Skeletal muscle satellite cell (primary cell): Measurements from ENCODE around the gene HTRA3.
A peak's percentile ranks its signal among the peaks of the same experiment; 100 is the strongest.

Source experiments
- H3K27me3 ChIP-seq: 2 replicates; pipeline ENCODE4 v1.7.0; 2013; ENCODE audit warnings: low read length; ENCODE audit not compliant: control insufficient read depth, insufficient read depth
- H3K36me3 ChIP-seq: 2 replicates; pipeline ENCODE4 v1.7.0; 2013; ENCODE audit warnings: mild to moderate bottlenecking, control low read depth, low read length; ENCODE audit not compliant: insufficient read depth
- H3K4me1 ChIP-seq: 2 replicates; pipeline ENCODE4 v1.7.0; 2013; ENCODE audit warnings: low read length; ENCODE audit not compliant: control insufficient read depth, insufficient read depth
- H3K4me2 ChIP-seq: 2 replicates; pipeline ENCODE4 v1.7.0; 2013; ENCODE audit warnings: mild to moderate bottlenecking, low read length
- H3K4me3 ChIP-seq: 2 replicates; pipeline ENCODE4 v1.7.0; 2013; ENCODE audit warnings: low read length
- H3K9ac ChIP-seq: 2 replicates; pipeline ENCODE4 v1.7.0; 2013; ENCODE audit warnings: mild to moderate bottlenecking, low read depth, low read length, moderate library complexity
- H3K9me3 ChIP-seq: replicated peaks from 2 replicates; pipeline ENCODE4 v1.7.0; 2013; ENCODE audit warnings: mild to moderate bottlenecking, control low read depth, low read length

HTRA3 gene

DNA sequence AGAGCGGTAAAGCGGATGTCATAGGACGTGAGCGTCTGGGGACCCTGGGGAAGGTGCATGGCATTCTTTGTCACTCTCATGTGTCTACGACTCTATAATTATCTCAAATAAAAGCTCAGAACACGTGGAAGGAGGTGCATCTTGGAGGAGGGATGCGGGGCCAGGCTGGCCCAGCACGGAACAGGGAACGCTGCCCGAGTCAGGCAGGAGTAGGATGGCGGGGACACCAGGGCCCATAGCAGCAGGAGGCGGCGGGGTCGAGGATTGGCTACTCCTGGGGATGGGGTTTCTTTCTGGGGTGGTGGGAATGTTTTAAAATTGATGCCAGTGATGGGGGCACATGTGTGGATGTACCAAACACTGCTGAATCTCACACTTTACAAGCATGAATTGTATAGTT, 5.4 kb upstream of the HTRA3 start:
- Histone ChIP-seq H3K4me2 (no peak overlapping the region), H3K36me3 (no peaks in the 10 kb centered on the region), H3K9ac (no peak overlapping the region), H3K9me3 (no peaks in the 10 kb centered on the region), H3K4me3 (no peak overlapping the region), H3K27me3 (peaks cover 4% of the 10 kb centered on the region), H3K4me1 (peaks cover 10% of the 10 kb centered on the region)

DNA sequence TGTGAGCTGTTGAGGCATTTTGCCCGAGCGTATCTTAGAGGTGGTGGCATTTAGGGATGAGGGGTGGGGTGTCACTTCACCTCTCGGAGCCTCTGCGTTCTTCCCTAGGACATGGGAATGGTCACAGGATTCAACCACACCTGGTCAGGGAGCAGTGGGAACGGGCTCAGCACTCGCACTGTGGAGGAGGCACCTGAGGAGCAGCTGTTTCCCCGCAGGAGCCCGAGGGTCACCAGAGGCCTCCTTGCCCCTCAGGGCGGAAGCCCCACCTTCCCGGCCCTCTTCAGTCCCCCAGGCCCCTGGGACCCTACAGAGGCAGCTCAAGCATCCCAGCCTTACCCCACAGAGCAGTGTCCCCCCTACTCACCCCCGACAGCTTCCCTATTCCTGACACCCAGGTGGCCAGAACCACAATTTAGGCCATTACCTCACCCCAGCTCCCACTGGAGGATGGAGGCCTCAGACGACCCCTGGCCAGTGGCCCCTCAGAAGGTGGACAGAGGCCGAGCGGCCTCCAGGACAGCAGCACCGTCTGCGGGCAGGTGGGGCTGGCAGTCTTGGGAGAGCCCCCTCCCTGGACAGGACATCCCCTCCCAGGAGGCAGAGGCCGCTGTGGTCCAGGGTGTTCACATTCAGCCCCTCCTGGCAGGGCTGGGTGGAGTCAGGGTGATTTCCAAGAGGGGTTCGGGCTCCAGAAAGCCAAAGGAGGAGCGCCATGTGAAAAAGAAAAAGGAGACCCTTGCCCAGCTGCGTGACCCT, 4.2 kb upstream of the HTRA3 start:
- peaks cover 11% of the 10 kb centered on the region for H3K27me3 ChIP-seq
- H3K36me3 ChIP-seq = no peaks in the 10 kb centered on the region
- H3K9ac ChIP-seq = no peak overlapping the region
- H3K4me2 ChIP-seq = no peak overlapping the region
- H3K4me3 ChIP-seq = no peak overlapping the region
- H3K9me3 ChIP-seq = no peaks in the 10 kb centered on the region
- H3K4me1 ChIP-seq = peaks cover 16% of the 10 kb centered on the region

DNA sequence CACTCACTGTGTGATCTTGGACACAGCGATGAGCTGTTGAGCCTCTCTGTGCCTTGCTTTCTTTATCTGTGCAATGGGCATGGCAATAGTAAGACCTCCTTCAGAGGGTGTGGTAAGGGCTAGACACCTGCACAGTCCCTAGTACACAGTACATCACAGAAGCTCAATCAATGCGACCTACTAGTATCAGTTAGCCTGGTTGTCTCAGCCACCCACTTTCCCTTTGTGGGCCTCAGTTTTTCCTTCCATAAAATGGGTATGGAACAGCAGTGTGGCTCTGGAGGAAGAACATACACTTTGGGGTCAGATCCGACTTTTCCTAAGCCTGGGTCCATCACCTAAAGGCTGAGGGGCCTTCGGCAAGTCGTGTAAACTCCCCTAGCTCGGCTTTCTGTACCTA, 3.5 kb upstream of the HTRA3 start:
- Histone ChIP-seq H3K36me3 (no peaks in the 10 kb centered on the region), H3K4me3 (no peak overlapping the region), H3K9me3 (no peaks in the 10 kb centered on the region), H3K4me1 (peaks cover 17% of the 10 kb centered on the region), H3K9ac (no peak overlapping the region), H3K4me2 (no peak overlapping the region), H3K27me3 (peaks cover 18% of the 10 kb centered on the region)

DNA sequence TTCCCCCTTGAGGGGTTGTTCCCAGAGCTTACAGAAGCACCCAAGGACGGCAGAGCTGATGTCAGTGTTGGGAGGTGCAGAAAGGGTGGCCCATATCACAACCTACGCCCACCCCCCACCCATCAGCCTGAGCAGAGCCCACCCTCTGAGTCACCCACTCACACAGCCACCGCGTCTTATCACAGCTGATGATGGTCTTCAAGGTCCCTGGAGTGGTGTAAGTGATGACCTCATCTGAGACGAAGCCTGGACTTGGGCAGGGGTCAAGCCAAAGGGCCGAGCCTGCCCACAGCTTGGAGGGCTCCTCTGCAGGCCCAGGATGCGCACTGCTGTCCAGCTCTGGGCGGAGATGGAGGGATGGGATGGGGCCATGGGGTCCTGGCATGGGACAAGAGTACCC, 3.0 kb upstream of the HTRA3 start:
- Histone ChIP-seq H3K4me2 (no peak overlapping the region), H3K9me3 (no peaks in the 10 kb centered on the region), H3K4me1 (peaks cover 16% of the 10 kb centered on the region), H3K4me3 (no peak overlapping the region), H3K9ac (no peak overlapping the region), H3K27me3 (peaks cover 22% of the 10 kb centered on the region), H3K36me3 (no peaks in the 10 kb centered on the region)

DNA sequence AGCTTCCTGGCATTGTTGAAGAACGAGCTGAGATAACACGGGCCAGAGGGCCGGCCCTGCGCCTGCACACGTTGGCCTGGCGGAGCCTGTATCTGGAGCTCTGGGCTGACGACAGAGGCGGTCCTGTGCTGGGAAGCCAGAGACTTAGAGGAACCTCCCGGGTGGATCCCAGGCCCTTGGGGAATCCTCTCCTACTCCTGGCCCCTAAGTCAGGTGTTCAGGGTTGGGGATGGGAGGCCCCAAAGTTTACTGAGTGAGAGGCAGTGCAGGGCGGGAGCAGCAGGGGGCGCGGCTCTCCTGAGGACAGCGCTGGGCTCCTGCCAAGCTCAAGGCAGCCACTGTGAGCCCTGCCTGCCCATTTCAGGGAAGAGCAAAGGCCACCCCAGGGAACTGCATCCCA, 2.5 kb upstream of the HTRA3 start:
- peaks cover 16% of the 10 kb centered on the region for H3K4me1 ChIP-seq
- no peak overlapping the region for H3K4me2 ChIP-seq
- peaks cover 22% of the 10 kb centered on the region for H3K27me3 ChIP-seq
- H3K36me3 ChIP-seq = no peaks in the 10 kb centered on the region
- H3K9me3 ChIP-seq = no peaks in the 10 kb centered on the region
- H3K4me3 ChIP-seq = no peak overlapping the region
- no peak overlapping the region for H3K9ac ChIP-seq

DNA sequence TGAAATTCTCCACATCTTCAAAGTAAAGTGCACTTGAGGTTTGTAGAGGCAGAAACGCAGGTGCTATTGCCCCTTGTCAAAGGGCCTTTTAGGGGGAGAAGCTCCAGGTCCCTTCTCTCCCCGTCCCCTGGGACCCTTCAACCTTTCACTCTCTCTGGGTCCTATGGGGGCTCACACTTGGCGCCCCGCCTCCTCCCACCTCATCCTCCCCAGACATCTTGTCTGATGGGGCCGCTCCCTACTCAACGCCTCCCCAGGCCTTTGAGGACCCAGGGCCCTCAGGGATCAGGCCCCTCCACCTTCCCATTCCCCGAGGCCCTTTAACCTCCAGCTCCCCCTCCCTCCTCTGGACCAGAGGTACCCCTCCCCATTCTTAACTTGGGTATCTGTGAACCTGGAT, 1.3 kb upstream of the HTRA3 start:
- peaks cover 26% of the 10 kb centered on the region for H3K4me1 ChIP-seq
- no peaks in the 10 kb centered on the region for H3K36me3 ChIP-seq
- H3K9ac ChIP-seq = no peak overlapping the region
- no peak overlapping the region for H3K4me3 ChIP-seq
- H3K9me3 ChIP-seq = no peaks in the 10 kb centered on the region
- no peak overlapping the region for H3K4me2 ChIP-seq
- H3K27me3 ChIP-seq = peaks cover 22% of the 10 kb centered on the region

DNA sequence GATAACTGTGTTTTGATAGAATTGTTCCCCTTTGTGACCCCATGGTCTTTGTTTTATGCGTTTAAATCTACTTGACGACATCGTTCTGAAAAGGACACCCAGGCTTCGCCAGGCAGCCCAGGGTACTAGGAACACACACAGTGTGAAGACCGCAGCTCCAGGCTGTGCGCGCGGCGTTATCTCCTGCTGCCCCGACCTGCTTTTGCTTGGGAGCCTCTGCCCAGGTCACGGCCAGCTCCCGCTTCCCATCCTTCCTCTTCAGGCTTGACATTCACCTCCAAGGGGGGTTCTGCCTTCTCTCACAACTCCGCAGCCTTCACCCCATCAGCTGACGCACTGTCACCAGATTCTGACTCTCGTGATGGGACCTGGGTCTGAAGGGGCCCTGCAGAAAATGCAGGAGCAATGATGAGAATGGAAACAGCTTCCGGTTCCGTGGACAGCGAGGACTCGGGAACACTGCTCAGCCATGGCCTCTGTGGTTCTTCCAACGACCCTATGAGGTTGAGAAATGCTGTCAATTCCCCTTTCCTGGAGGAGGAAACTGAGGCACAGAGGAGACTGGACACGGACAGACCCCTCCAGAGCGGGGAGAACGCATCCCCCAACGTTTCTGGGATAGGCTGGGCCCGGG, 536 bp upstream of the HTRA3 start:
- H3K4me3 ChIP-seq = no peak overlapping the region
- H3K4me1 ChIP-seq = peaks cover 27% of the 10 kb centered on the region

DNA sequence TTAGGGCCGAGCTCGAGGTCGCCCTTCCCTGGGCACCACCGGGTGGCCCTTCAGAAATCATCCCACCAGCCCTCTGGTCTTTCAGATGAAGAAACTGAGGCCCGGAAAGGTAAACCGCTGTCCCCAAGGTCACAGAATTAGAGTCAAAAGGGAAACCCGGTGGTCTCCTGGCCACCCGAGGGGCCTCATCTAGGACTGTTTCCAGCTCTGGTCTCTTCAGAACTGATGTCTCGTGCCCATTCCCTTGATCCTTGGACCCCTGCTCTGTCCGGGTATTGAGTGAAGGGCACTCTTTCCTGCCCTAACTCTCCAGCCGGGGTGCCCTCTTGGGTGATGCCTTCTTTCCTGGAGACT, 841 bp downstream of the HTRA3 start:
- Histone ChIP-seq H3K27me3 (peaks cover 22% of the 10 kb centered on the region), H3K4me1 (peaks cover 38% of the 10 kb centered on the region), H3K4me2 (peak overlapping the region; percentile 83), H3K36me3 (no peaks in the 10 kb centered on the region), H3K4me3 (peak overlapping the region; percentile 67), H3K9ac (peak overlapping the region; percentile 70), H3K9me3 (no peaks in the 10 kb centered on the region)

More for the DNA sequence above, 536 bp upstream of the HTRA3 start:
- H3K4me2 ChIP-seq = peak overlapping the region; percentile 83
- H3K9me3 ChIP-seq = no peaks in the 10 kb centered on the region
- H3K36me3 ChIP-seq = no peaks in the 10 kb centered on the region
- H3K27me3 ChIP-seq = peaks cover 22% of the 10 kb centered on the region
- H3K9ac ChIP-seq = peak overlapping the region; percentile 70

DNA sequence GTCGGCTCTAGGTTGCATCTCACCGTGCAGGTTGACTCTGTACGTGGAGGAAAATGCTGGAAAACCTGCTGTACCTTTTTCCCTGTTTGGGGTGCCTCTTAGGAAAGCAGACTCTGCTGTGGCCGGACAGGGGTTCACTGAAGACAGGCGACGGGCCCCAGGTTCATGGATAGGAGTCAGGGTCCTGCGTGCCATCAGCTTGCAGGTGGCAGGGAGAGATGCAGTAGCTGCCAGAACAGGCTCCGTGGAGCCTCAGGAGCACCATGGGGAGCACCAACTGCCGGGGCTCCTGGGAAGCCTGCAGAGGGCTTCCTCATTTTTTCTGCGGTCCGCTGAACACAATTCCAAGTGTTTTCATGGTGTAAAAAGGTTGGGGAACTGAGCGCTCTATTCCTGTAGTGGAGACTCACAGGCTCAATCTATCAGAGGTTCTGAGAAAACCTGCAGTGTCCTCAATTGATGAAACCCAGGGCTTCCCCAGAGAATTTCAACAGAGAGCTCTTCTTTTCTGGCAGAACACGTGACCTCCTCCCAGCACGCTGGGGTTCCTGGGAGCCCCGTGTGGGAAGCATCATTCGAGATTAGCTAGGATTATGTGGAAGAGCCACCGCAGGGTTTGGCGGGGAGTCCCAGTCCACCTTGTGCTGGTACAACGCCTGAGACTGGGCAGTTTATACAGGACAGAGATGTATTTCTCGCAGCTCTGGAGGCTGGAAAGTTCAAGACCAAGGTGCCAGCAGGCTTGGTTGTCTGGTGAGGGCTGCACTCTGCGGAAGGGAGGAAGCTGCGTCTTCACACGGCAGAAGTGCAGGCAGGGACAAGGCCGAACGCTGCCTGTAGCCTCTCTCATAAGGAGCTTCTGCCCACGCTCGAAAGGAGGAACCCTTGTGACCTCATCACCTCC, 1.6 kb downstream of the HTRA3 start:
- Histone ChIP-seq H3K36me3 (no peaks in the 10 kb centered on the region), H3K9me3 (no peaks in the 10 kb centered on the region), H3K4me3 (peak overlapping the region; percentile 67), H3K27me3 (peaks cover 22% of the 10 kb centered on the region), H3K9ac (no peak overlapping the region), H3K4me2 (peak overlapping the region; percentile 83), H3K4me1 (peaks cover 46% of the 10 kb centered on the region)

DNA sequence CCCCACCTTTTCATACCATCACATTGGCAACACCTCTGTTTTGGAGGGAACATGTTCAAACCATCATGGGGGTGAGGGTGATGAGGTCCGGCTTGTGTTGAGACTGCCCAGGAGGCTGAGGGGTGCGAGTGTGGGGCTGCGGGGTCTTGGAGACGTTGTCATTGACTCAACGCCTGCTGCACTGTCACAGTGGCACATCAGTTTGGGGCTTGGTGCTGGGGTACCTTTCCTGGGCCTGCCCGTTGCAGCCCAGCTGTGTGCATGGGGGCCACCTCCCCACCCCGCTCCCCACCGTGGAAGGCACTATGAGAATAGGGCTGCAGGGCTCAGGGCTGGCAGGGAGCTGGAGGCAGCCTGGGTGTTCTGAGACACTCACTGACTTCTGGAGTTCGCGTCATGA, 2.3 kb downstream of the HTRA3 start:
- no peak overlapping the region for H3K4me2 ChIP-seq
- H3K36me3 ChIP-seq = no peaks in the 10 kb centered on the region
- no peaks in the 10 kb centered on the region for H3K9me3 ChIP-seq
- no peak overlapping the region for H3K4me3 ChIP-seq
- H3K27me3 ChIP-seq = peaks cover 22% of the 10 kb centered on the region
- H3K4me1 ChIP-seq = peaks cover 52% of the 10 kb centered on the region
- H3K9ac ChIP-seq = no peak overlapping the region
